Renal cortex interstitium (tissue), 11 donors: Measurements from ENCODE around the gene LRRC4C. TPM values are rescaled to one million over a fixed set of nuclear protein-coding genes. Genes with fewer than 3 reads are reported as not detected.

Source experiments
- DNase-seq, 11 donors: peaks; one replicate each; pipeline ENCODE4 v3.0.0-alpha.2; 2013; ENCODE audit warnings: low read depth in 9 of 11, low spot score in 4 of 11; ENCODE audit errors: extremely low read depth in 1 of 11
- polyA plus RNA-seq, 3 donors: library from polyadenylated mRNA; unstranded; fragments of 120-200 nt; gene quantifications; one replicate each; pipeline ENCODE4 v1.2.1, GENCODE V29; 2013; ENCODE audit not compliant: insufficient read length in 3 of 3

Gene LRRC4C
- polyA plus RNA-seq, 3 donors = 12.7 to 17.1 (median 13.0) TPM

- no peak for DNase-seq
Measured at GRCh38 chr11:40393511-40393910, 1065.9 kb downstream of the LRRC4C start.

- DNase-seq = no peak
Measured at GRCh38 chr11:40391679-40392078, 1067.8 kb downstream of the LRRC4C start.

GRCh38 chr11:40388097-40388818, 1071.2 kb downstream of the LRRC4C start:
- DNase-seq = no peak

GRCh38 chr11:40387240-40387980, 1072.0 kb downstream of the LRRC4C start:
- no peak for DNase-seq

GRCh38 chr11:40384991-40385390, 1074.5 kb downstream of the LRRC4C start:
- no peak for DNase-seq

GRCh38 chr11:40381481-40381880, 1078.0 kb downstream of the LRRC4C start:
- DNase-seq = no peak

- DNase-seq = no peak
Measured at GRCh38 chr11:40380835-40381234, 1078.6 kb downstream of the LRRC4C start.

- no peak for DNase-seq
Measured at GRCh38 chr11:40376331-40376730, 1083.1 kb downstream of the LRRC4C start.

- DNase-seq = no peak
Measured at GRCh38 chr11:40370821-40371616, 1088.4 kb downstream of the LRRC4C start.

- no peak for DNase-seq
Measured at GRCh38 chr11:40360206-40360798, 1099.2 kb downstream of the LRRC4C start.

GRCh38 chr11:40354121-40354520, 1105.3 kb downstream of the LRRC4C start:
- DNase-seq = no peak

GRCh38 chr11:40340911-40341310, 1118.5 kb downstream of the LRRC4C start:
- no peak for DNase-seq

- DNase-seq = no peak
Measured at GRCh38 chr11:40338739-40339138, 1120.7 kb downstream of the LRRC4C start.

- DNase-seq = no peak
Measured at GRCh38 chr11:40338062-40338461, 1121.4 kb downstream of the LRRC4C start.

- DNase-seq = no peak
Measured at GRCh38 chr11:40337118-40337517, 1122.3 kb downstream of the LRRC4C start.

GRCh38 chr11:40328890-40329614, 1130.4 kb downstream of the LRRC4C start:
- peak in 10 of 11 donors; percentile 6 to 49 (median 16) for DNase-seq

- no peak for DNase-seq
Measured at GRCh38 chr11:40323241-40323640, 1136.2 kb downstream of the LRRC4C start.

GRCh38 chr11:40321537-40321936, 1137.9 kb downstream of the LRRC4C start:
- no peak for DNase-seq

GRCh38 chr11:40316171-40316570, 1143.3 kb downstream of the LRRC4C start:
- no peak for DNase-seq
